HG02884 (cell line): ENCODE data around the gene TRIO.

Experiments used
- ATAC-seq: cut with Tn5 transposase; IDR thresholded peaks from one replicate; pipeline ENCODE4 v1.9.1; 2021; ENCODE audit warnings: mild to moderate bottlenecking, moderate library complexity; ENCODE audit not compliant: unreplicated experiment

TRIO gene

GRCh38 chr5:14343376-14343775, 200.2 kb downstream of the TRIO start:
- ATAC-seq, result no peak

GRCh38 chr5:14347522-14347921, 204.4 kb downstream of the TRIO start:
- no peak for ATAC-seq

- no peak for ATAC-seq
Measured at GRCh38 chr5:14348142-14348541, 205.0 kb downstream of the TRIO start.

GRCh38 chr5:14349029-14349428, 205.9 kb downstream of the TRIO start:
- no peak for ATAC-seq

GRCh38 chr5:14351086-14351661, 208.0 kb downstream of the TRIO start:
- ATAC-seq, result no peak

- peak; percentile 86 for ATAC-seq
Measured at GRCh38 chr5:14351845-14352712, 208.9 kb downstream of the TRIO start.

- no peak for ATAC-seq
Measured at GRCh38 chr5:14353726-14354474, 210.8 kb downstream of the TRIO start.

- no peak for ATAC-seq
Measured at GRCh38 chr5:14355391-14355790, 212.2 kb downstream of the TRIO start.

GRCh38 chr5:14356305-14356704, 213.2 kb downstream of the TRIO start:
- peak; percentile 45 for ATAC-seq

GRCh38 chr5:14357441-14357840, 214.3 kb downstream of the TRIO start:
- no peak for ATAC-seq

- no peak for ATAC-seq
Measured at GRCh38 chr5:14357851-14358250, 214.7 kb downstream of the TRIO start.

- ATAC-seq, result no peak
Measured at GRCh38 chr5:14358536-14358935, 215.4 kb downstream of the TRIO start.

GRCh38 chr5:14359069-14360043, 216.2 kb downstream of the TRIO start:
- ATAC-seq, result no peak

GRCh38 chr5:14362491-14362890, 219.3 kb downstream of the TRIO start:
- ATAC-seq, result no peak

GRCh38 chr5:14364096-14364495, 221.0 kb downstream of the TRIO start:
- no peak for ATAC-seq

GRCh38 chr5:14364576-14365472, 221.7 kb downstream of the TRIO start:
- no peak for ATAC-seq

- ATAC-seq, result peak; percentile 45
Measured at GRCh38 chr5:14365831-14366430, 222.8 kb downstream of the TRIO start.

- no peak for ATAC-seq
Measured at GRCh38 chr5:14366763-14367162, 223.6 kb downstream of the TRIO start.

GRCh38 chr5:14367364-14367763, 224.2 kb downstream of the TRIO start:
- no peak for ATAC-seq
